NCI-H226 (cell line): Measurements from ENCODE around the gene GRAMD4.

Source experiments
- DNase-seq: peaks from one replicate; pipeline ENCODE4 v3.0.0-alpha.2; 2015

GRAMD4 gene

GRCh38 chr22:46584081-46584921 lies 35.9 kb upstream of the GRAMD4 start:
- no peak for DNase-seq

- DNase-seq: no peak
These were observed 34.7 kb upstream of the GRAMD4 start for GRCh38 chr22:46585340-46586122.

GRCh38 chr22:46586123-46586519 lies 34.1 kb upstream of the GRAMD4 start:
- no peak for DNase-seq

GRCh38 chr22:46586531-46587011 lies 33.6 kb upstream of the GRAMD4 start:
- no peak for DNase-seq

GRCh38 chr22:46587061-46587460 lies 33.1 kb upstream of the GRAMD4 start:
- DNase-seq: no peak

GRCh38 chr22:46587492-46588278 lies 32.5 kb upstream of the GRAMD4 start:
- DNase-seq: no peak

- DNase-seq: no peak
These were observed 31.7 kb upstream of the GRAMD4 start for GRCh38 chr22:46588279-46589140.

GRCh38 chr22:46589141-46589748 lies 30.9 kb upstream of the GRAMD4 start:
- DNase-seq: no peak

GRCh38 chr22:46589871-46590271 lies 30.3 kb upstream of the GRAMD4 start:
- no peak for DNase-seq

- no peak for DNase-seq
These were observed 29.9 kb upstream of the GRAMD4 start for GRCh38 chr22:46590334-46590733.

- no peak for DNase-seq
These were observed 28.3 kb upstream of the GRAMD4 start for GRCh38 chr22:46591930-46592329.

- no peak for DNase-seq
These were observed 27.8 kb upstream of the GRAMD4 start for GRCh38 chr22:46592390-46592872.

- DNase-seq: no peak
These were observed 26.9 kb upstream of the GRAMD4 start for GRCh38 chr22:46593211-46593681.

- DNase-seq: no peak
These were observed 25.9 kb upstream of the GRAMD4 start for GRCh38 chr22:46593996-46594946.

GRCh38 chr22:46594947-46595298 lies 25.3 kb upstream of the GRAMD4 start:
- no peak for DNase-seq

- DNase-seq: no peak
These were observed 24.6 kb upstream of the GRAMD4 start for GRCh38 chr22:46595545-46595944.

- DNase-seq: no peak
These were observed 24.1 kb upstream of the GRAMD4 start for GRCh38 chr22:46596032-46596441.

- no peak for DNase-seq
These were observed 23.4 kb upstream of the GRAMD4 start for GRCh38 chr22:46596819-46597218.

- DNase-seq: no peak
These were observed 22.0 kb upstream of the GRAMD4 start for GRCh38 chr22:46598224-46598623.

GRCh38 chr22:46598737-46599424 lies 21.3 kb upstream of the GRAMD4 start:
- no peak for DNase-seq
